Activated CD4-positive, alpha-beta T cell treated with anti-CD3 and anti-CD28 coated beads, Interleukin-2, Interleukin-6, amounts not matched to agents 100 ng/mL and 50 ng/mL, durations not matched to agents 16 hours and 8 hours (primary cell): ENCODE measurements around the gene ICE2.

ENCODE experiments used
- DNase-seq: peaks from one replicate; pipeline ENCODE4 v3.0.0-alpha.2; 2020

The ICE2 gene, protein sequence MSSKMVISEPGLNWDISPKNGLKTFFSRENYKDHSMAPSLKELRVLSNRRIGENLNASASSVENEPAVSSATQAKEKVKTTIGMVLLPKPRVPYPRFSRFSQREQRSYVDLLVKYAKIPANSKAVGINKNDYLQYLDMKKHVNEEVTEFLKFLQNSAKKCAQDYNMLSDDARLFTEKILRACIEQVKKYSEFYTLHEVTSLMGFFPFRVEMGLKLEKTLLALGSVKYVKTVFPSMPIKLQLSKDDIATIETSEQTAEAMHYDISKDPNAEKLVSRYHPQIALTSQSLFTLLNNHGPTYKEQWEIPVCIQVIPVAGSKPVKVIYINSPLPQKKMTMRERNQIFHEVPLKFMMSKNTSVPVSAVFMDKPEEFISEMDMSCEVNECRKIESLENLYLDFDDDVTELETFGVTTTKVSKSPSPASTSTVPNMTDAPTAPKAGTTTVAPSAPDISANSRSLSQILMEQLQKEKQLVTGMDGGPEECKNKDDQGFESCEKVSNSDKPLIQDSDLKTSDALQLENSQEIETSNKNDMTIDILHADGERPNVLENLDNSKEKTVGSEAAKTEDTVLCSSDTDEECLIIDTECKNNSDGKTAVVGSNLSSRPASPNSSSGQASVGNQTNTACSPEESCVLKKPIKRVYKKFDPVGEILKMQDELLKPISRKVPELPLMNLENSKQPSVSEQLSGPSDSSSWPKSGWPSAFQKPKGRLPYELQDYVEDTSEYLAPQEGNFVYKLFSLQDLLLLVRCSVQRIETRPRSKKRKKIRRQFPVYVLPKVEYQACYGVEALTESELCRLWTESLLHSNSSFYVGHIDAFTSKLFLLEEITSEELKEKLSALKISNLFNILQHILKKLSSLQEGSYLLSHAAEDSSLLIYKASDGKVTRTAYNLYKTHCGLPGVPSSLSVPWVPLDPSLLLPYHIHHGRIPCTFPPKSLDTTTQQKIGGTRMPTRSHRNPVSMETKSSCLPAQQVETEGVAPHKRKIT

DNA sequence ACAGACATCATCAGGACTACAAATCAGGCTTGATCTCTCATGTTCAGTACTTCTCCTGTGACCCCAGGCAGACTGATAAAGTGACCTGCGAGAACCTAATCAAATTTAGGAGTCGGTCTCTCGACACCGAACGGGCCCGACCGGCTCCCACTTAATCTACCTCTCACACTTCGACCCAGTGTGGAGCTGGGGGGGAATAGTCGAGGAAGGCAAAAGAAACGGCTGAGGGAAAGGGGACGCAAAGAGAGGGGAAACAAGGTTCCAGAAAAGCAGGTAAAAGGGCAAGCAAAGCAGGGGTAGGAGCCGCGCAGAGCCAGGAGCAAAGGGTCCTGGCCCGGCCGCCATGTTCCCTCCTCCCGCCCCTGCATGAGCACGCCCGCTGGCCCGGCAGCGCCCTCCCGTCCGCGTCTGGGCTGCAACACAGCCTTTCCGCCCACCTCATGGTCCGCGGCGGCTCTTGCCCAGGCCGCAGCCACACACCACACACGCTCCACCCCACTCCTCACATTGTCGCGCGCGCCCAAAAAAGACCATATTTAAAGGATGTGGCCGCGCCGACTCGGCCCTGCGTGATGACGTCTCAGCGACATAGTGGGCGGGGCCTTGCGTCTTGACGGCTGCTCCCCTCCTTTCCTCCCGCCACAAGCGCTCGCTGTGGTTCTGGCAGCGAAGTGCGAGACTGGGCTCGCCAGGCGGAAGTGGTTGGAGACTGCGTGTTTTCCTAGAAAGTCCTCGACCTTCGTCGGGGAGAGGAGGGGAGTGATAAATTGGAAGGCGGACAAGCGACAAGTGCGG lies at the start of gene ICE2:
Gene ICE2, minus strand, starts transcription at position 577 of the 795 bp plus-strand sequence. CDS start 1,165 bp downstream, outside the sequence.
- peak; percentile 97 for DNase-seq

DNA sequence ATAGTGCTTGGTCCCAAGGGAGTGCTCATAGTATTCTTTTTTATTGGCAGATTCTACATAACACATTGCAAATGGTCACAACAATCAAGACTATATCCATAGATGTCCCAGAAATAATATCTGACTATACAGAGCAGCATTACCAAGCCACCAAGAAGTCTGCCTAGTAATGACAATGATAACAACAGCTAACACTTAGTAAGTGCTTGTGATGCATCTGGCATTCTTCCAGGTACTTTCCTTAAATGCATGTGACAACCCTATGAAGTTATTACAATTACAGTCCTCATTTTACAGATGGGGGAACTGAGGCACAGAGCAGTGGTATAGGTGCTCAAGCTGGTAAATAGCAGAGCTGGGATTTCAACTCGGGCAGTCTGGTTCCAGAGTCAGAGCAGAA lies 49.6 kb upstream of the ICE2 start:
- no peak for DNase-seq

DNA sequence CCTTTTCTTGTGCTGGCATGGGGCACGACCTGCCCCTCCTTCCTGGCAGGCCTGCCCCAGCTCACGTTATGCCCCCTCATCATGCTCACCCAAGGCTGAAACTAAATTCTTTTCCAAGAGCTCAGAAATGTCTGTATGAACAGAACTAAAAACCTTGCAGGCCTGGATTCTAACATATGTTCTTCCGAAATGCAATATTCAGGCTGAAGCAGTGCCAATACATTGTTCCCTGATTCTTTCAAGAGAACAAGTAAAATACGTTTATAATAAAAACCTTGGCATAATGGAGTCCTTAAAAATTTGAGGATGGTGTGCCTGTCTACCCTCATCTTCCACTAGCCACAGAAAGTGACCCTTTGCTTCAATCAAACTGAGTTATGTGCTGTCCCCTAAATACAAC lies 48.5 kb upstream of the ICE2 start:
- no peak for DNase-seq

DNA sequence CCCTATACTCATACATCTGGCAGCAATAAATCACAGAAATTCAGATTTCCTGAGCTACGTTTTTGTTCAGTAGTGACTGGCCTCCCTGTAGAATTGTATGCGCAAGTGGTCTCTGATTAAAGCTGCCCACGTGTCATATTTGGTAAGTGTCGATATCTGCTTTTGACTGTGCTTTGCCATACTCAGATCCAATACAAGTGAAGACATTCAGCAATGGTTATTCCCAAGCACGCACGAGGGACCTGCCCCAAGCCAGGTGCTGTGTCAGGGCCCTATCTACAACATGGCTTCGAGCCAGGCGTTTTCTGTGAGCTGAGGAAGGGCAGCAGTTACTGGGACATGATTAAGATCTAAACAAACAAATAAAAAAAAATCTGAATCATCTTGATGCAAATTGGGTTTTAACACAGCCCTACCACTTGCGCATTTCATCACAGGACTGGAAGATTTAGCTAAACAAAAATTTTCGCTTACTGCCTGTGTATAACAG lies 47.2 kb upstream of the ICE2 start:
- DNase-seq: no peak

DNA sequence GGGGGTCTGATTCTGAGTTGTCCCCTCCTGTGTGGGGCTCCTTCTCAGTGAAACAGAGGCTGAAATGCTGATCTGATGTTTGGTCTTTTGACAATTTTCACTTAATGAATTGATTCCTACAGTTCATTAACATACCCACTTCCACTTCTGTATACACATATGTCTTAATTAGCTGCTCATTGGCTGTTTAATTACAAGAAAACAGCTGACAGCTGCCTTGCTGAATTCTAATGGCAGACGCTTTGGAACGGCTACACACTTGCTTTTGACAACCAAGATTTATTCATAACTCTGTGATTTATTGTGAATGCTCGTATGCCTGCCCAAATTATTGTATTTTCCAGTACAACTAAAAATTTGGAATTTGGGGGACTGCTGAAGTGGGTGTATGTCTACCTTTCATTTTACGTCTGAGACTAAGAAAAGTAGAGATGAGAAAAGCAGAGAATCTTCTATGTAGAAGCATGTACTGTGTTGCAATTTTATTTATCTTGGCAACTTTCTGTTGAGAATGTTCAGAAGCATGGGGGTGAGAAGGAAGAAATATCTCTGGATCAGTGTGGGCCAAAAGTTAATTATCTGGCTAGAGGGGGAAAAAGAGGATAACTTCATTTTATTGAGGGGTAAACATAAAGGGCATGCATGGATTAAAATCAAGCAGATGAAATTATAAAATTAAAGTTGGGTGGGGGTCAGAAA lies 46.5 kb upstream of the ICE2 start:
- DNase-seq: no peak

DNA sequence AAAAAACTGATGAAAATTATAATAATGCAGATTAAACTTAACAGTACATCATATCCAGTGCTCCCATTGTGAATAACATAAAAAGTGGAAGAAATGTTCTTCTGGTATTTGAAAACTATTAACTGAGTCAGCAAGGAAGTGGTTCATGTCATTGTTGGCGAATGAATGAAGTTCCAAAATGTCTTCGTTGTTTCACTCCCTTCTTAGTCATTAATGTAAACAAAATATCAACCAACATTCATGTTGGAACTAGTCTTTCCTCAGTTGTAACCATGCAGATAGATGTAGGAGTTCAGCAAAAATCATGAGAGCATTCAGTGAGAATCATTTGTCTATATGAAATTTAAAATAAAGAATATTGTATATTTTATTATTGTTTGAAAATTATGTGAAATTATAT lies 44.1 kb upstream of the ICE2 start:
- peak; percentile 17 for DNase-seq

DNA sequence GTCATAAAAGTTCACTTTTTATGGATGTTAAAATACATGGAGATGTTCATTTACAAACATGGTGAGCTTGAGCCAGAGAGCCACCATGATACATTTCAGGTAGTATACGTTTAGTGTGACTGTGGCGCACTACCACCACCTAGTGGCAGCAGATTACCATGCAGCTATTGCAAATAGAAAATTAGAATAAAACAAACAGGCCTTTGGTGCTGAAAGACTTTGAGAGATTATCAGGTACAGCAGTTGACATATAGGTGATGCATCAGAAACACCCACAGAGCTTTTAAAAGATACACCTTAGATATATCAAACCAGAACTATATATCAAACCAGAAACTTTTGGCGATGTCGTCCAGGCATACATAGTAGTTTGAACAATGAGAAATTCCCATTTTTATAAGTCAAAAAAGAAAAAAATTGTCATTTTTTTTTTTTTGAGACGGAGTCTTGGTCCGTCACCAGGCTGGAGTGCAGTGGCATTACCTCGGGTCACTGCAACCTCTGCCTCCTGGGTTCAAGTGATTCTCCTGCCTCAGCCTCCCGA lies 42.0 kb upstream of the ICE2 start:
- DNase-seq: peak; percentile 85

DNA sequence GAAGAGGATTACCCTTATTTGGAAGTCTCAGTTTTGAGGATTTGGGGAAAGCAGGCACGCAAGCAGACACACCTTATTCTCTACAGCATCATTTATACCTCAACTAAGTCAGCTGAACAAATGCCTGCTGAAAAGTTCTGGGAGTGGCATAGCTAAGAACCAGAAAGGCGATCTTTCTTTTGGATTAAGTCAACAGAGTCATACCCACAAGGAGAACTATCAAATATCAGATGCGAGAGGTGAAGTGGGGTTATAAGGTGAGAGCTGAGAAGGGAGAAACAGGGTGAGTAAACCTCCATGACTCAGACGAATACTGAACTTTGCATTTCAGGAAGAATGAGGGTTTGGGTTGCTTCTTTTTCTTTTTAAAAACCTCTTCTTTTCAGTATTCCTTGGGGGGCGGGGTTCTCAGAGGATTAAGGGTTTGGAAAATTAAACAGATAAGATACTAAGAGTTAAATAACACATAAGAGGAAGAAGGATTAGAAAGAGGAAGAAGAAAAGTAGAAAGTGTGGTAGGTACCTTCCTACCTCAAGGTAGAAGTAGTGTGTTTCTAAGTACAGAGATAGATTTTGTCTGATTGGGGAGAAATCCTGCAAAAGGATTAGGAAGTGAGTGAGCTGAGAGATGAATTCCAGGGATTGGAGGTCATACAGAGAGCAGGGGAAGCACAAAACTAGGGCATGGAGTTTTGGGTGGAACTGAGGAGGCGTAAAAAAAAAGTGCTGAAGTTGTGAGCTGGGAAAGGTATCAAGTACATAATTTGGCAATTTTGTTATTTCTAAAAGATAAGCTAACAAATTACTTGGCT lies 41.3 kb upstream of the ICE2 start:
- DNase-seq: peak; percentile 67

DNA sequence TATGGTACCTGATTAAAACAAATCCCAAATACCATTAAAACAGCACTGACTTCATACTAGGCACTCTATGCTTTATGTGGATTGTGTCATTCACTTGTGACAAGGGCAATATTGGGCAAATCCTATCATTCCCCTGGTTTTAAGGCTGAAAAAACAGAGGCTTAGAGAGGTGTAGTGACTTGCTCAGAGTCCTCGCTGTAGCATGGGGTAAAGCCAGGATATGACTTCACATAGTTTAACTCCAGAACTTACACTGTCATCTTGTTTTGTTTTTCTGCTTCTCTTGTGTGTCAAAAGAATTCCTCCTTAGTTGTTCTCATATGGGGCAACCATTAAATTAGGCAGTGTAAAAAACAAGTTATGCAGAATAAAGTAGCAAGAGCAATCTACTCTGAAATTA lies 40.3 kb upstream of the ICE2 start:
- DNase-seq: no peak

DNA sequence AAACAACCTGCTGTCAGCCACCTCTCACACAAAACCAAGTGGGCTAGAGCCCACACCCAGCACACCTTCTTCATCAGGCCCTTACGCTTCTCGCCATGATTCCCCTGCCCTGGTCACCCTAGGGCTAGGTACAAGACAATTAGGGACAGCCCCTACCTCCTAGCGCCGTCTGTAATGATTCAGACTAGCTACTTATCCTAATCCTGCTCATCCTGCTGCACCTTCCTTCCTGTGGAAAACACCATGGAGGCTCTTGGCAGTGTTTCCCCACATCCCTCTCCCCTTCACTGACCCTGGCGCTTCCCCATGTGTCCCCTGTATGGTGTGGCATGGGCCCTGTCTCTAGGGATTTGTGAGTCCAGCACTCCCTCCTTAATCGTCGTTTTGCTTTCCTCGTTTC lies 39.6 kb upstream of the ICE2 start:
- DNase-seq: no peak

DNA sequence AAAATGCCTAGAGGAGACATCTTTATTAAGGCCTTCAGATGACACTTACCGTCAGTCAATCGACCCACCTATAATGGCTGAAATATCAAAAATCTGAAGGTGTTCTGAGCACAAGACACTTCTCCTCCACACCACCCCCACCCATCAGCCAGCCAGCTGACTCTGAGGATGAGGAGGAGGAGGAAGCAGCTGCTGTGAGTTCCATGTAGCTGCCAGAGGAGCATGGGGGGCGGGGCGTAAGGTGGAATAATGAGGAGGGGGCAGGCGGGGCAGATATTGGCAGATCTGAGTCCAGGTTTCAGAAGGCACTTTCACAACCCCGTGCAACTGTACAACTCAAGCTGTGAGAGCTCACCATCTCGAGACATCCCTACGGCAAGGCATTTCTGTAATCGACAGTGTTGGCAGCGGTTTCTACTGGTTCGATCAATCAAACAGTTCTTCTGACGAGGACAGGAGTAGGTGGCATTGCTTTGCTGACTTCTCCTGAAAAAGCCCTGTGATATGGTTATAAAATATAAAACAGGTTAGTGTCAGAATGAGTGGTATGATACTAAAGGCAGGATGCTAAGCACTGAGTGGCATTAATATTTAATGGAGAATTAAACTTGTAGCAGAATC lies 35.4 kb upstream of the ICE2 start:
- DNase-seq: no peak

DNA sequence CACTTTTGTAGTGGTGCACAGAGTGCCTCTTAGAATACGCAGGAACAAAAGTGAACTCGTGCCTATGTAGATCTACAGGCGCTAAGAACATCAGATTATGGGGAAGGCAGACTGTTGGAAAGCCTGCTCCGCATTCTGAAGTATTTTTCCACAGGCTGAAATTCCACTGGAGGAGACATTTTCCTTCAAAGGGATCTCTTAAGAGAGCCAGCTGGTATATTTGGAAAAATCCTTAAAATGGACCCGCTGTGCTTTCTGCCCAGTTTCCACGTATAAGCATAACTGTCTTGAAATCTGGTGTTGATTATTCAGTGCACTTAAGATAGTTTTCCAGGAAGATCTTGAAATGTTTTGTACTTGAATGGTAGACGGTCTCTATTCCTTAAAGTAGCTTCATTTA lies 34.7 kb upstream of the ICE2 start:
- DNase-seq: no peak

DNA sequence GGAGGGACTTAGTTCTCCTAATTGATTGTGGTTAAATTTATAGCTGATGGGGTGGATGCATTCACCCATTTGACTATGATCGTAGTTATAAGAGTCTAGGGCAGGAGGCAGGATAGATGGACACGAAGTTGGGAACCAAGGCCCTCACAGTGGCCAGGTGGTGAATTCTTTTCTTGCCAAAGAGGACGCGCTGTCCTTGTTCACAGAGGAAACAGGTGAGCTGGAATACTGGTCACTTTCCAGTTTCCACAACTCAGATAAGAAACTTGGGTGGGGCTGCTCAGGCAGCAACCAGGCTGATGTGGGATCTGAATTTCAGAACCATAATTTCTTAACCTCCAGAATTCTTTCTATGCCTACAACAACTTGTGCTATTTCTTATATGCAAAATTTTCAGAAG lies 34.0 kb upstream of the ICE2 start:
- no peak for DNase-seq

DNA sequence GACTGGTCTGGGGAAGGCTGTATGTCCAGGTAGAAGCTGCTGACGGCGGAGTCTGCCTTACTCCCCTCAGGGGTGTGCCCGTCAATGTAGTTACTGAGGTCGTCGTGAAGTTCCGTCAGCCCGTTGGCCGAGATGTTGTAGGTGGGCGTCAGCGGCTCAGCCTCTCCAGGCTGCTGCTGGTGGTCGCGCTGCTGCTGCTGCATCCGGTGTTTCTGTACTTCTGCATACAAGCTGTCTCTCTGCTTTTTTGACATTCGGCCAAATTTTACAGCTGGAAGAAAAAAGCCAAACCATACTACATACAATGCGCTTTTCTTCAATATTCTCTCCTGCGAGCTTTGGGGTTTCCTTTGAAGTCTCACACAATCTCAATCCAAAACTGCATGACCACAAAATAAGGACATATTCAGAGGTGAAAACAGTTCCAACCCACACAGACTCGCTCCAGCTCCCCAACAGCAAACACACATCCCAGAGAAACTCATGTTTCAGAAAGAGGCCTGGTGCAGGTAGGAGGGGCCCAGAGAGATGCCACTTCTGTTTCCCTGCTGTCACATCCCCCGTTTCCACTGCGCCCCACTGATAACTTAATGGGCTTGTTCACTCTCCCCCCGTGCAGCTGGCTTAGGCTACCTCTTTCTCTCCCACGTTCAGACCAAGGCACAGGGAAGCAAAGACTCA lies 32.5 kb upstream of the ICE2 start:
- no peak for DNase-seq

DNA sequence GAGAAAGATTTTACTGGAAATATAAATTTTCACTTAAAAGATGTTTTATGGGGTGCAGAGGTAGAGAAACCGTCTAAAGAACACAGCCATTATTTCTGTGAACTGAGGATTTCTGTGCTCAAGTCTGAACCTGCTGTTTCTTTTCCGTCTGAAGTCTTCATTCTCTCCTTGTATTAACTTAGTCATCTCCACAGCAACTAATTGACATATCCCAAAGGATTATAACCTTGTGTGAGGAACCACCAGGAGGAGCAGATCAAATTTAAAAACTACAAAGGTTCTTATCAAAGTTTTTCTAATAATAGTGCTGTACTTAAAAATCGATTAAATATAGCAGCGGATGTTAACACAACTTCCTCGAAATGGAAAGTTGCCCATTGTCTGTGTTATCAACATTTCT lies 31.1 kb upstream of the ICE2 start:
- DNase-seq: no peak

DNA sequence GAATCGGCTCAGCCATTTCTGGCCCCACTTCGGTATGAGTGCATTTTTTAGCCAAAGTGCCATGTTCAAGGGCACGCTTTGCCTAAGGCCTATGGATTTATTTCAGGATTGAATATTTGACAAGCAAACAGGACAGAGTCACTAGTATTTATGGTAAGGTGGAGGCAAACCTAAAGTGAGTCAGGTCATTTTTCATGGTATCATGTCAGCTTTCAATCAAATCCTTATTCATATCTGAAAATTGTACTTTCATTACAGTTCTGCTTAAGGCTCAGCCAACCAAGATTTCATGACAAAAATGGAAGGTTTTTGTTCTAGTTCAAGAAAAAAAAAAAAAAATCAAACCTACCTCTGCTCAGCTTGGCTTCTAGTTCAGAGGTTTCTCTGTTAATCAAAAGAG lies 30.5 kb upstream of the ICE2 start:
- DNase-seq: peak; percentile 34

DNA sequence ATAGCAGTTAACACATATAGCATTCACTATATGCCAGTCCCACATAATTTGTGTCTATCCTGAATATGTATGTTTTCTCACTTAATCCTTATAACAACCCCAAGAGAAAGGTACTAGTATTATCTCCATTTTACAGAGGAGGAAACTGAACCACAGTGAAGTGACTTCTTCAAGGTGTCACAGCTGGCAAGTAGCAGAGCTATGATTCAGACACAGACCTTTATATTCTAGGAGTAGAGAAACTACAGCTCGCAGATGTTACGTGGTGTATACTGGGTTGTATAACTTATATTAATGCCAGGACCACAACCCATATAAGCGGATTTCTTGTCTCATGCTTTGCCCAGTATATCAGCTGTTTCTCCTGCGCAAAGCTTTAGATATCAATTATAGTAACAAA lies 29.5 kb upstream of the ICE2 start:
- peak; percentile 26 for DNase-seq

DNA sequence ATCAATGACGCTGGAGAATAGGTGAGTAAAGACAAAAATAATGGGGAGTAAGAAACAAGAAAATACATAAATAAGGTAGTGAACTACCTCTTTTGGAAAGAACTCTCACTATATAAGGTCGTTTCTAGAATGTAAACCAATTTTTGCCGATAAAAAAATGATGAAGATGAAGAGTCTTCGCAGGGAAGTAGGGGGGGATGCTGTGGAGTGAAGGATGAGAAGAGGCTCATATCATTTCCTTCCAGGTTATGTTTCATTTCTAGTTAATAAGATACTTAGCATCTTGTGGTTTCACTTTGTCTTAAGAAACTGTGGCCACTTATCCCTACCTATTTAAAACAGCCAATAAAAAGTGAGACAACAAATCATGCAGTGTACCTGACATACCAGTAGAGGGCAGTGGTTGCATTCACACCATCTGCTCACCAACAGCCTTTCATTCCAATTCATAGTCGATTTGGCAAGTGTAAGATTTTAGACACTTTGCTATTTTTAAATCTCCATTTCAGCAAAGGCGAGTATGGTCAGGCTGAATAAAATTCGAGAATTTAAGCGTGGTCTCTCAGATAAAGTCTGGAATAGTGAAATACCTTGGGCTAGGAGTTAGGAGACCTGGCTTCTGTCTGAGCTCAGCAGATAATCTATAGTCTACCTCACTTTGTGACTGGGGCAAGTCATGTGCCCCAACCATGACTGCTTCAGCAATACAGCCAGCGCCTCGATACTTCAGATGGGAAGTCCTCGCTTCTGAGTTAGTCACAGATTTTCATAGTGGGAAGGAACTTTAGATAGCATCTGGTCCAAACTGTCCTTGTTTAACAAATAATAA lies 28.9 kb upstream of the ICE2 start:
- DNase-seq: peak; percentile 79

DNA sequence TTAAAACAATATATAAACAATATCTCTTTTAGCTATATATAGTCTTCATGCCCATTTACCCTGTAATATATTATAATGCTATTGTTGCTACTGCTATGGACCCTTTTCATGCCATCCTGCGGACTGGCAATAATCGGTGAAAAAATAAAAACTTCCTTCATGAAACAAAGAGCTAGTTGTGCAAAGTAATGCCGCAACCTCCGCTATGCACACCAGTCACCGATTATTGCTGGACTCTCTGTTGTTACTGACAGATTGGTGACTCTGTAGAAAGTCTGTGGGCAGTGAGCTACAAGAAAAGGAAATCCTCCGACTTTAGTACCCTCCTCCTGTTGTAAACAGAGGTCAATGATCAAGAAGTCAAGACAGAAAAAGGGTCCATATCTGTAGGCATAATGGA lies 17.9 kb upstream of the ICE2 start:
- DNase-seq: no peak
